HG02678 (cell line): ENCODE data around the gene AGK.
"Not testable (repeated sequence)": the region's sequence is repeated elsewhere in the genome, so short reads cannot be mapped to it uniquely, and the experiment has no call there.

ENCODE experiments used
- ATAC-seq: cut with Tn5 transposase; IDR thresholded peaks from one replicate; pipeline ENCODE4 v1.9.1; 2021; ENCODE audit warnings: mild to moderate bottlenecking, moderate library complexity; ENCODE audit not compliant: unreplicated experiment

The AGK gene

DNA sequence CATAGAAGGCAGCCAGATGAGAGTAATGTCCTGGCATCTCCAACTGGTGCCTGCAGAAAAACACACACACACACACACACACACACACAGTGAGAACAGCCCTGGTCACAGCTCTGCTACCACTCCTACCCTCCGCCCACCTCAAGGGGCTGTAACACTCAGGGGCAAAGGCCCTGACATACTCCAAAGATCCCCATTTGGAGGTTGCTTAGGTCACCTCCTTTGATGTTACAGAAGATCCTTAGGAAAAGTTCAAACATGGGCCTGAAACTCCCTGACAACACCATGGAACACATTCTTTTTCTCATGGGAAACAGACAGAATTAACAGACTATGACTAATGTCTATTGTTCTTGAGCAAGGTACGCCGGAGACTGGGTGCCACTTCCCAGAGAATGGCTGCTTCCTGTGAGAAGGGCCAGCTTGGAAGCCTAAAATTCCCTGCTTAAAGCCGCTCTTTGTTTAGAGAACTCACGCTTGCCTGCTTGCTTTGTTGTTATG lies 123.0 kb downstream of the AGK start:
- no peak for ATAC-seq

- no peak for ATAC-seq
Observed at GRCh38 chr7:141674702-141675101, 123.5 kb downstream of the AGK start.

DNA sequence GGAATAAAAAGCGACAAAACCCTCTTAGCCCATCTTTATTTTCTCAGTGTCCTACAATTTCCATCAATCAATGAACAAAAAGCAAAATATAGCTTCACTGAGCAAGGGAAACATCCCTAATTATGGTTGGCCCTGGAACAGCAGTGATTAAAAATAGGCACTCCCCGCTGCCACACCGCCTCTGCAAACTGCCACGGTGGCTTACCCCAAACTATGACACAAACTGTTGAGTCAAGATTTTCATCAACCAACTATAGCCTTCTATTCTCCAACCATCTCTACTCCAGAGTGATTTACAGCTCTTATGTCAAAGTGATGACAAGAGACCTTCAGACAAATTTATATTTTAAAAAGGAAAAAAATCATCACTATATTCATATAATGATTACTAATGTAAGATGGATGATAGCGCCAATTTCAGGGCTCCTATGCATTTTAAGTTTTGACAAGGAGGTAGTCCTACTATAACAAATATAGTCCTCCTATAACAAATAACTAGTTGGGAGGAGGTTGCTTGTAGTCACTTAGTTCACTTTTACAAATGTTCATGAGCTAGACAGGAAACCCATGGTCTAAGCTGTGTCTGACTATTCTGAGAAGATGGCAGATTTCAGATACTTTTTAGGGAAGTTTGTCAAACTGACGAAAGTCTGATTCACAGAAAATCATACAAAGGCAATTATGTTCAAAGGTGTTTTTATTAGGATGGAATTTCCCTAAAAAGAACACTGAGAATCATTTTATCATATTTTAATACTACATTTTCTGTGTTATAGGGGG lies 124.4 kb downstream of the AGK start:
- no peak for ATAC-seq

DNA sequence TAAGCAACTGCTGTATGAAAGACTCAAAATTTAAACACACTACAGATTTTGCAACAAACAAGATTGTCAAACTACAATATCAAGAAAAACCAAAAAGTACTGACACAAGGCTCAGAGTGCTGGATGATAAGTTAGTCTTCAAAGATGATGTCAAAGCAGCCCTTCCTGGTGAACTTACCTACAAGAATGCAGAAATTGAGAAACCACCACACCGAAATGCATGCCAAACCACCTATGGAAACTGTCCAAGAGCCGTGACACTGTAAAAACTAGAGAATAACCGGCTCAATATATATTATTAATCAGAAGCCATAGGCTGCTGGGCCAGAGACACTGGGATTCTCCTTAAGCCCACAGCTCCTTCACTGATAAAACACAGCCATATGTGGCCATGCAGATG lies 125.4 kb downstream of the AGK start:
- ATAC-seq = no peak

GRCh38 chr7:141679014-141679413 lies 127.8 kb downstream of the AGK start:
- no peak for ATAC-seq

DNA sequence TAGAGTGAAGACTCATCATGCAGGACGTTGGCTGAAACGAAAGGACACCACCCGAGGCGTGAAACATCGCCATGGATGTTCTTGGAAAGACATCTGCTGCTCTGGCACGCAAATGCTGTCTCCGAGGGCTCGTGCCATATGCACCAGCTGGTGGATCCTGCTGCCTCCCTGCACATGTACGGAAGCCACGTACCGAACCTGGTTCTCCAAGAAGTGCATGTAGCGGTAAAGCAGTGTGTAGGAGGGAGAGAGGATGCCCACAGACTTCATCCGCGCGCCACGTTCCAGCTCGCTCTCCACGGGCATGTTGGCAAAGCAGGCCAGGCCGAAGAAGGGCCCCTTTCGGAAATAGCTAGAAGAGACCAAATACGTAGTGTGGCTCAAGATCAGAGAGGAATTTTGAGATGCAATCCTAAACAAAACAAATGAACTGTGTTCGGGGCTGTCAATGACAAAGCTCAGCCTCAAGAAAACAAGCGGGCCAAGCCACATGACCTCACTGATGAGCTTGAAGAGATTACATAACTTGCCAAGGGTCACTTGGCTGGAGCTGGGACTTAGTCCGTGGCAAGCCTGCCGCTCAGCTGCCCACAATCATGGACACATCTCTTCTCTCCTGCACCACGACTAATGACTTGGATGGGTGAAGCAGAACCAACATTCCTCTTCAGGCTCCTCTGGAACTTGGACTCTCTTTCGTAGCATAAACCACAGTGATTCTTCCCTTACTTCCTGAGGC lies 134.2 kb downstream of the AGK start:
- no peak for ATAC-seq

DNA sequence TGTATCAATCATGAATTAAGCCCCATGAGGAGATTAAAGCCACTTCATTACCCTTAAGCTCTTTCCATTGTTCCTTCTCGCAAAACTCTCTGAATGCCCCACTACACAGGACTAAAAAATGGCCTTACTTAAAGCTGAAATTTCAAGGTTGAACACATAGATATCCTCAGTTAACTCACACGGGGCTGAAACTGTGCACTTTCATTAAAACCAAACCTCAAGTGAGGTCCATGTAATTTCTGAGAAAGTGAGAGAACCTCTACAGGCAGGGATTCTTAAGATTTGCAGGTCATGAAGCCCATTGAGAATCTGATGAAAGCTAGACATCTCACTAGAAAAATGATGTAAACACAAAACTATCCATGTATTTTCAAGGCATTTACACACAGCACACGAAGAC lies 134.9 kb downstream of the AGK start:
- no peak for ATAC-seq

- no peak for ATAC-seq
Observed at GRCh38 chr7:141686670-141687069, 135.5 kb downstream of the AGK start.

DNA sequence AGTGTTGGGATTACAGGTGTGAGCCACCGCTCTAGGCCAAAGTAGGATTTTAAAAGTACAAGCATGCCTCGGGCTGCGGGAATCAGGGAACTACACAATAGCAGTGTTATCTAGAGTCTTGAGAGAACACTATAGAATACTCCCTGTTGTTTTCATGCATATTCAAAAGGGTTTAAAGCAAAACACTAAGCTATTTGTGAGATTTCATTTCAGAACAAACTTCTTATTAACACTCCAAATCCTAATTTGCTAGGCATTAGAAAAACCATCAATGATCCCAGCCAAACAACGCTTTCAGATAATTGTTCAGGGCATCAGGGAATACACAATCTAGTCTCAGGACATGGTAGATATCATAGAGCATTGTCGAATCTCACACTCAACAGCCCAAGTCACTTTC lies 136.8 kb downstream of the AGK start:
- ATAC-seq = no peak

DNA sequence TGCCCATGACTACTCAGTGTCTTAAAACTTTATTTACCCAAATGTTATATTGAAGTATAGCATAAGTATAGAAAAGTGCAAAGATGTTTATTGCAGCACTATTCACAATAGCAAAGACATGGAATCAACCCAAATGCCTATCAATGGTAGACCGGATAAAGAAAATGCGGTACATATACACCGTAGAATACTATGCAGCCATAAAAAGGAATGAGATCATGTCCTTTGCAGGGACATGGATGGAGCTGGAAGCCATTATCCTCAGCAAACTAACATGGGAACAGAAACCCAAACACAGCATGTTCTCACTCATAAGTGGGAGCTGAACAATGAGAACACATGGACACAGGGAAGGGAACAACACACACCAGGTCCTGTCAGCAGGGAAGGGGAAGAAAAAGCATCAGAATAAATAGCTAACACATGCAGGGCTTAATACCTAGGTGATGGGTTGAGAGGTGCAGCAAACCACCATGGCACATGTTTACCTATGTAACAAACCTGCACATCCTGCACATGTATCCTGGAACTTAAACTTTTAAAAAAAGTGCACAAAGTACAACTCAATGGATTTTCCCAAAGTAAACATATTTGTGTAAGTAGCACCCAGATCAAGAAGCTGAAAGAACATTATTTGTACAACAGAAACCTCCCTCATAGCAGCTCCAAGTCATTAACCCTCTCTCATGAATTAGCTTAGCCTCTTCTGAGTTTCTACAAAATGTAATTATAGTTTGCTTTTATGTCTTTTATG lies 138.0 kb downstream of the AGK start:
- not testable (repeated sequence) for ATAC-seq

DNA sequence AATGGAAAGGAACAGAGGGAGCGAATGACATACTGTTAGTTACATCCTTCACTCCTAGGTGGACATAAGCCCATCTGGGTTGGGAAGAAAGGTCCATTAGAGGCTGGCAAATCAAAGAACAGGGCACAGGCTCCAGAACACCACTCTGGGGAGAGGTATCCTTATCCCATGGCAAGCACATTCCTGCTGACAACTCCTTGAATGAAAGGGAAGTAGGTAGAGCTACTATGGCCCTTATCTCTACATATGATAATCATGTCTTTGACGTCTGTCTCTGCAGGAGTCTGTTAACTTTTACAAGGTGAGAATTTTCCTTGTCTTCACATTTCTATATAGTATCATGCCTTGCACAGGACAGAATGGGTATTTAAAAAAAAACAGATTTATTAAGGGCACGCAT lies 140.3 kb downstream of the AGK start:
- ATAC-seq = no peak

DNA sequence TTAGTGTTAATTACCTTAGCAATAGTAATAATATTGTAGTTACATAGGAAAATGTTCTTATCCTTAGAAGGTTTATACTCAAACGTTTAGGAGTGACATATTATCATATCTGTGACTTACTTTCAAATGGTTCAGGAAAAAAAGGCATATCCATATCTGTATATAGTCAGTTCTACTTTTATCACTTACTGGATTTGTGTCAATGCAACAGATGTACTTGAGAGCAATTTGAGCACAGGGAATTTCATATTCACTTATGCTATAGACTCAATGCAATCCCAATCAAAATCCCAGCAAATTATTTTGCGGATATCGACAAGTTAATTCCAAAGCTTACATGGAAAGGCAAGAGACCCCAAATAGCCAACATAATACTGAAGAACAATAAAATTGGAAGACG lies 140.8 kb downstream of the AGK start:
- no peak for ATAC-seq

DNA sequence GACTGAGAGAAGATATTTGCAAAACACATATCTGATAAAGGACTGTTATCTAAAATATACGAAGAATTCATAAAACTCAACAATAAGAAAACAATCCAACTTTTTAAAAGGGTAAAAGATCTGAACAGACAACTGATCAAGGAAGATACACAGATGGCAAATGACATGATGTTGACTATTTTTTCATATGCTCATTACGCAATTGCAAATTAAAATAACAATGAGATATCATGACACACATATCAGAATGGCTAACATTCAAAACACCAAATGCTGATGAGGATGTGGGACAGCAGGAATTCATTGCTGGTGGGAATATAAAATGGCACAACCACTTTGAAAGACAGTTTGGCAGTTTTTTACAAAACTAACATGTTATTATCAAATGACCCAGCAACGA lies 141.9 kb downstream of the AGK start:
- ATAC-seq = no peak

- no peak for ATAC-seq
Observed at GRCh38 chr7:141695803-141696289, 144.6 kb downstream of the AGK start.

DNA sequence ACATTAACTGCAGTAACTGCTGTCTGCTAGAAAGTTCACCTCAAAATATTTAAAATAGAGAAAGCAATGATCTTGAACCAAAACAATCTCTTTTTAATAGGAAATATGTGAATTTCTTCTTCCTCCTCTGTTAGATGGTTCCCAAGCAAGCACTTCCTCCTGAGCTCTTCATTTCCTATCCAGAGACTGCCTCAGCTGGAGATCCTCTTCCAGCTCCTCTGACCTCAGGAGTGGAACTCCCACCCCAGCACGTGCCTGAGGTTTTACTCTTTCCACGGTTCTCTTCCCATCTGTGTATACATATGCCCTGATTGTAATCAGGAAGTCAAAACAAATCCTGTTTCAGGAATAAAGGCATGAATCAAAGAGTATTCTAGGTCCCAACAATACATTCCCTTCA lies 145.1 kb downstream of the AGK start:
- no peak for ATAC-seq

DNA sequence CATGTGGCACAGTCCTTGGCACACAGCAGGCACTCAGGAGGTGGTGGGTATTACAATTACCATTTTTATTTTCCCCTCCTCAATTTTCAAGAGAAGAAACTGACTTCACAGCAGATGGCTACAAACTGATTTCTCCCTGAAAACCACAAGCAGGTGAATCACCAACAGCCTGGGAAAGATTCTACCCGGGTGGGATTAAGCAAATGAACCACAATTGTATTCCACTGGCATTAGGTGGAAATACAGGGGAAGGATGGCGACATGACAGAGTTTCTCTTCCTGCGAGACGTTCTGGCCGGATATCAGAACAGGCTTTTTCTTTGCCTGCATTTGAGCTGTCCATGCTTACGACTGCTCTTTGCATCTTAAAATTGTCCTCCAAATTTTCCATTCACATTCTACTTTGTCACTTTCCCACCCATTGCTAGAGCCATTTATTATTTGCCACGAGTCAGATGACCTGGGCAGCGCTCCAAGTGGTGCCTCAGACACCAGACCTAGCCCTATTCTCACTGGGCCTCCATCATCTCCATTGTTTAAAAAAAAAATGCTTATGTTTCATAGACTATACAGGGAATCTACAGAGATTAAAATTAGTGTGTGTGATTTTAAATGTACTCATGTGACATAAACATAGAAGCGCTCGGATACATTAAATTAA lies 146.1 kb downstream of the AGK start:
- ATAC-seq = no peak

- no peak for ATAC-seq
Observed at GRCh38 chr7:141698247-141699015, 147.2 kb downstream of the AGK start.

- no peak for ATAC-seq
Observed at GRCh38 chr7:141699860-141700259, 148.7 kb downstream of the AGK start.

DNA sequence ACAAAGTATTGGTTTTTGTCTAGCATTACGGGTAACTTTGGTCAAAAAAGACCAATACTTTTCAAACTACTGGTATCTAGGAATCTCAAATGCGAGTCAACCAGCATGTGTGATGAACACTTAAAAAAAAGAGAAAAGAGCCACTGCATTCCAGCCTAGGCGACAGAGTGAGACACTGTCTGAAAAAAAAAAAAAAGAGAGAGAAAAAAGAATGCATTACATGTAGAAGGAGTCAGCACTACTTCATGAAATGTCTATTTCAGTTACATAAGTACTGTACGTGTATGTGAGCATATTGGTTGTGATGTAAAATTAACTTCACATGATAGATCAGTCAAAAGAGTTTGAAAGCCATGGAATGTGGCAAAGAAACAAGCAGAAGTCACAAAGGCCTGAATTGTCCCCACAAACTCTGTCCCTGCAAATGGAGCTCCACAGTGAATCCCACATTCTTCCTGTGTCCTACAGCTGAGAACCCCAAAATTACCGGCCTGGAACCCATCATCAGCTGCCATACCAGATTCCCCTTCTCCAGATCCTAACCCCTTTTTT lies 149.2 kb downstream of the AGK start:
- no peak for ATAC-seq

GRCh38 chr7:141700848-141701371 lies 149.7 kb downstream of the AGK start:
- ATAC-seq = no peak
